ENCODE data around the gene ITK. TPM values are rescaled to one million over a fixed set of nuclear protein-coding genes. Genes with fewer than 3 reads are reported as not detected.

The ITK gene
- total and polyA plus RNA-seq, 4 donors = 0.06 to 0.51 (median 0.45) TPM

DNA sequence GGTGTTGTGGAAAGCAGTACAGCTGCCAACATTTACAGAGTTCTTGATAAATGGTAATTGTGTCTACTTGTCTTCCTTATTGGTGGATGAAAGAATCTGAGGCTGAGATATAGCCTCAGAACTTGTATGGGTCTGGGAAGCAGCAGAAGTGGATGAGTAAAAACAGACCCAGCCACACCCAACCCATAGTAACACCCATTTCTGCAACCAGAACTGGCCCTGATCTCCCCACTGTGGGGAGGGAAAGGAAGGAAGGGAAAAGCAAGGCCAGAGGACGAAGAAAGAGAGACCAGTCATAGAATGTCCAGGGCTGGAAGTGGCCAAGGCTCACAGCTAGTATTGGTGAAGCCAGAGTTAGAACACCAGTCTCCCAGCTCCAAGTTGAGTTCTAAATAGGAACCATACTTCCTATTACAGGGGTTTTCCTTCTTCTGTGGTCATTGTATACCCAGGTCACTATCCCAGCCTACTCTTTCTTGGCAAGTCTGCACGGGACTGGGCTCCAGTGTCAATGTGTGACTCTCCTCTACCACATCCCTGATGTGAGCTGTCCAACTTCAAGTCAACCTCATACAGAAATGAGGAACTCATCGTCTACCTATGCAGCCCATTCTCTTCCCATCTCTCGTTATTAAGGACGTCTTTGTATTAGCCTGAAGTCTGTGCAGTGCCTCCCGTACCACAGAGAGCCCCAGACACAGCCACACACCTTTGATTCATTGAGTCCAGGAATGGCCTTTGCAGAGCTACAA, 35.9 kb downstream of the ITK start:
- 90% methylated on average over 2 of the region's 6 CpGs for WGBS (ENCODE audit: insufficient coverage)
- Histone ChIP-seq H3K9me3 (ENCODE audit: control insufficient read depth, insufficient read depth, low read length) (no peaks in the 10 kb centered on the region), H3K27me3 (ENCODE audit: control insufficient read depth, insufficient read depth, low read length) (no peaks in the 10 kb centered on the region), H3K4me1 (ENCODE audit: control insufficient read depth, insufficient read depth, low read length) (no peaks in the 10 kb centered on the region), H3K4me3 (ENCODE audit: low read depth, low read length) (no peak overlapping the region), H3K36me3 (ENCODE audit: control insufficient read depth, insufficient read depth, low read length) (no peaks in the 10 kb centered on the region), H3K27ac (ENCODE audit: low read depth, low read length) (no peak overlapping the region)
- DNase-seq (ENCODE audit: low read depth in 4 of 6, low spot score in 6 of 6) = no peak

DNA sequence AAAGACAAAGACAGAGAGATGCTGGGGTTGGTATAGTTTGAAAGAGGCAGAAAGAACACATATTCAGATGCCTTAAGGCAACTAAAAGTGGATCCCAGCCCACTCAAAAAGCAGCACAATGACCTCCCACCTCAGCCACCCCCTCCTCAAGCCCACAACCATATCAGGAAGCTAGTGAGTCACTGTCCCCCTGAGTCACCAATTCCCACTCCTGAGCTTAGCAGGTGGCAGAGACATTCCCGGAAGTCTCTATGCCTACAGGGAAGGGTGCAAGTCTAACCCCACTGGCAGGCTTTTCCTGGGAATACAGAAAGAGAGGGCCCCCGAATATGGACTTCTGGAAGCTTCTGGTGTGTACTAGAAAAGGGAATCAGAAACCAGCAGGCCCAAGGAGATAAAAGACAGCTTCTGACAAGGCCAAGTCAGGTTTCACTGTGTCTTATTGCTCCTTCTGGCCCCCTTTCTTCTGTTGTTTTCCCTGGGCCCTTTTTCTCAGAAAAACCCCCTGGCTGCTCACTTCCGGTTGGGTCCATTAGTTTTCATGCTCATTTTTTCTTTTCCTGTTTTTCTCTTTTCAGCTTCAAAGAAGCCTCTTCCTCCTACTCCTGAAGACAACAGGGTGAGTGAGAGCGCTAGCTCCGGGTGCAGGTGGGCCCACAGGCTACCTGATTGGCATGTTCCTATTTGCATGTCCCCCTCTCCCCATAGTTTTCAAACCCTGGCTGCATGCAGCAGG, 36.8 kb downstream of the ITK start:
- Histone ChIP-seq H3K27ac (ENCODE audit: low read depth, low read length) (no peak overlapping the region), H3K4me3 (ENCODE audit: low read depth, low read length) (no peak overlapping the region), H3K9me3 (ENCODE audit: control insufficient read depth, insufficient read depth, low read length) (no peaks in the 10 kb centered on the region), H3K4me1 (ENCODE audit: control insufficient read depth, insufficient read depth, low read length) (no peaks in the 10 kb centered on the region), H3K27me3 (ENCODE audit: control insufficient read depth, insufficient read depth, low read length) (no peaks in the 10 kb centered on the region), H3K36me3 (ENCODE audit: control insufficient read depth, insufficient read depth, low read length) (no peaks in the 10 kb centered on the region)
- DNase-seq (ENCODE audit: low read depth in 4 of 6, low spot score in 6 of 6) = no peak
- 79% methylated on average over 4 of the region's 5 CpGs for WGBS (ENCODE audit: insufficient coverage)

DNA sequence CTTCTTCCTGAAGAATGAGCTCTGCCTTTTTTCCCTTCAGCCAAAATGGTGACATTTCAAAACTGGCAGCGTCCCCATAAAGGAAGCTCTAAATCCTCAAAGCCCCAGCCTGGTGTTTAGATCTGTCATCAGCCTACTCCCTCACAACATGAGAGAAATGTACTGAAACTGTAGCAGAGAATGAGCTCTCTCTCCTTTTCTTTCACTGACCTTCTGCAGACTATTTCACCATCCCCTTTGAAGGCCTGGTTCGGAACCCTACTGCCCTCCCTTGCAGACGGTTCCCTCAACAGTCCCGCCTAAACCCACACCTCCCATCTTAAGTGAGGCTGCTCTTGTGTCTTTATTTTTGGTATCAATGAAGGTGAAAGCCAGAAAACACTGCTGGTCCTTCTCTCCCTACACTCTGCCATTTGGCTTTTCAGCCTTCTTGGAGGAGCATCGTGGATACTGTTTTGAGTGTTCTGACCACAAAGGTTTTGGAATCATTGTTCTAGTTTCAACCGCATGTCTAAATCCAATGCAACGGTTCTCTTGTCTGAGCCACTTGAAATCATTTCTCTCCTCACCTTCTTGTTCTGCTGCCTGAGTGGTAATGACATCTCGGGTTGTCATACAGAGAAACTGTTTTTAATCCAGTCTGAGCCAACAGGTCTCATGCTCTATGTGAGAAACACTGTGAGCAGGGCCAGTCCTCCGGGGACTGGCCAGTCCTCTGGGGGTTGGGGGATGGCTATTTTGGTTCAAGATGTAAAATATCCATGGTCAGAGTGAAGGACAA, 39.0 kb downstream of the ITK start:
- DNase-seq (ENCODE audit: low read depth in 4 of 6, low spot score in 6 of 6) = peak in 1 of 6 donors; percentile 65
- no peak overlapping the region for H3K27ac ChIP-seq (ENCODE audit: low read depth, low read length)
- no peak overlapping the region for H3K4me3 ChIP-seq (ENCODE audit: low read depth, low read length)
- 71% methylated on average over 4 of the region's 9 CpGs for WGBS (ENCODE audit: insufficient coverage)
- H3K36me3 ChIP-seq (ENCODE audit: control insufficient read depth, insufficient read depth, low read length) = no peaks in the 10 kb centered on the region
- no peaks in the 10 kb centered on the region for H3K27me3 ChIP-seq (ENCODE audit: control insufficient read depth, insufficient read depth, low read length)
- no peaks in the 10 kb centered on the region for H3K4me1 ChIP-seq (ENCODE audit: control insufficient read depth, insufficient read depth, low read length)
- no peaks in the 10 kb centered on the region for H3K9me3 ChIP-seq (ENCODE audit: control insufficient read depth, insufficient read depth, low read length)

DNA sequence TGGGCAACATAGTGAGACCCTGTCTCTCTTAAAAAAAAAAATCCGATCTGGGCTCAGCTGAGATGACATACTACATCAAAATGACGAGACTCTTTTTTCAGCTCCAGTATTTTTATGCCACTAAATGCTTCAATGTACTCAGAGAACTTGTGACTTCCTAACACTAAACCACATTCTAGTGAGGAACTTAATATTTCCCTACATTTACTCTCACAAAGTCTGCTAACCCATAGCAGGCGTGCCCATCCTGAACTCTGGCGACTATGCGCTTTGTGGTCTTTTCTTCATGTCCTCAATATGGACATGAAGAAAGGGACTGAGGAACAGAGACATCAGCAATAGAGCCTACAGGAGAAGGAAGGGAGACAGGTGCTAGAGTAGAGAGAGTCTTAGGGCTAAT, 41.3 kb downstream of the ITK start:
- H3K9me3 ChIP-seq (ENCODE audit: control insufficient read depth, insufficient read depth, low read length) = no peaks in the 10 kb centered on the region
- H3K27me3 ChIP-seq (ENCODE audit: control insufficient read depth, insufficient read depth, low read length) = no peaks in the 10 kb centered on the region
- H3K4me1 ChIP-seq (ENCODE audit: control insufficient read depth, insufficient read depth, low read length) = no peaks in the 10 kb centered on the region
- H3K36me3 ChIP-seq (ENCODE audit: control insufficient read depth, insufficient read depth, low read length) = no peaks in the 10 kb centered on the region
- no peak overlapping the region for H3K4me3 ChIP-seq (ENCODE audit: low read depth, low read length)
- no peak overlapping the region for H3K27ac ChIP-seq (ENCODE audit: low read depth, low read length)
- DNase-seq (ENCODE audit: low read depth in 4 of 6, low spot score in 6 of 6) = no peak
- WGBS (ENCODE audit: insufficient coverage) = 93% methylated on average over 4 of the region's 5 CpGs

DNA sequence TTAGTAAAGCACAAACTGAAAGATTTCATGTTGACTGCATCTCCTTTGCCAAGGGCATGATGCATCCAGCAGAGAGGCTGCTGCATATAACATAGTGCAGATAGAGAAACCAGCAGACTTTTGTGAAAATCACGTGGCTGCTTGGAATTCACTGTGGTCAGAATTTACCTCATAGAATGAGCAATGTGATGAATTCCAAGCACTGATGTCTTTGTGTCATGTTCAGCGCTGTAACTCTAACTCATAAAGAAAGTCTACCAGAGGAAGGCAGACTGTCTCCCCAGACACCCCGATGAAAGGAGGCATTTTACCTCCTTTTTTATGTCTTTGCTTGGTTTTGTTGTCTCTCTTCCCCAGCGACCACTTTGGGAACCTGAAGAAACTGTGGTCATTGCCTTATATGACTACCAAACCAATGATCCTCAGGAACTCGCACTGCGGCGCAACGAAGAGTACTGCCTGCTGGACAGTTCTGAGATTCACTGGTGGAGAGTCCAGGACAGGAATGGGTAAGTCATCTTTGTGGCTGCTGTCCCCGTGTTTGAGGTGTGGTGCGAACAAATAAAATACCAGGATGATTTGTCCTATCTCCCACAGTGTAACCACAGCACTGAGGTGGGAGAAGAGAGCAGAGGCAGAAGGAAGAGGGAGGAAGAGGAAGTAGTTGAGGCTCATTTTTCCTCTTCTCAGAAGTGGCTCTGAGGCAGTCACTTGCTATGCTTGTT, 42.0 kb downstream of the ITK start:
- no peak for DNase-seq (ENCODE audit: low read depth in 4 of 6, low spot score in 6 of 6)

DNA sequence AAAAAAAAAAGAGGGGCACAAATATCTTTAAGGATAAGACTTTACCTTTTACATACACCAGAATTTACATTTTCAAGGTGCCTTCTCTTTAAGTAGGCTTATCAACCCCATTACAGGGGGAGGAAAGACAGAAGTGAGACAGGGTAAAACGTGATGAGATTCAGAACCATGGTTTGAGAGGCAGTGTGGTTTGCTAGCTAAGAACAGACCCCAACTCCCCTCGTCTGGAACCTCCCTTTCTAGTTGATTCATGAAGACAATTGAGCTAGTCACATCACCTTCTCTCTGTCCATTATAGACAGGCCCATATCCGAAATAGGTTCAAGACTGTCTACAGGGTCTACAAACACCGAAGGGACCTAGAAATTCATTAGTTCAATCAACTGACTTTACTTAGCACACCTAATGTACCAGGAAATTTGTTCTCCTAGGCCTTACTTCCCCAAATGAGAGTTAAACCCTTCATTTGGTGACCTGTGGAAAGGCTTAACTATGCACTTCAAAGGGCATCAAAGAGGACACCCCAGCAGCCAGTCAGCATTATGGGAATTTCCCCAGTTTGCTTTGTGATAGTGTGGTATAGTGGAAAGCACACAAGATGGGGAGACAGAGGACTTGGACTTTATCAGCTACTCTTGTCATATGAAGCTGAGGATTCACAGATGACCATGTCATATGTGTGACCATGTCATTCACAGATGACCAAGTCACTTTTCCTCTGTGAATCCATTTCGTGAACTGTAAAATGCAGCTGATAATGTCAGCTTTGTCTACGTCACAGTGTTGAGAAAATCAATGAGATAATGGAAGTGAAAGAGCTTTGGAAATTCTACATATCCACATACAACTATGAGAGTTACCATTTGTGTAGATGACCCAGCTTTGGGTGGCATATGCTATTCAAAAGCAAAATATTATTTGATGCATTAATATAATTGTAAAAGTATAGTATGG, 45.1 kb downstream of the ITK start:
- H3K36me3 ChIP-seq (ENCODE audit: control insufficient read depth, insufficient read depth, low read length) = no peaks in the 10 kb centered on the region
- H3K27me3 ChIP-seq (ENCODE audit: control insufficient read depth, insufficient read depth, low read length) = no peaks in the 10 kb centered on the region
- H3K4me1 ChIP-seq (ENCODE audit: control insufficient read depth, insufficient read depth, low read length) = no peaks in the 10 kb centered on the region
- H3K9me3 ChIP-seq (ENCODE audit: control insufficient read depth, insufficient read depth, low read length) = no peaks in the 10 kb centered on the region
- DNase-seq (ENCODE audit: low read depth in 4 of 6, low spot score in 6 of 6) = no peak
- no peak overlapping the region for H3K27ac ChIP-seq (ENCODE audit: low read depth, low read length)
- no peak overlapping the region for H3K4me3 ChIP-seq (ENCODE audit: low read depth, low read length)
- WGBS (ENCODE audit: insufficient coverage) = 96% methylated on average over 3 of the region's 6 CpGs

More for the DNA sequence above, 42.0 kb downstream of the ITK start:
- Histone ChIP-seq H3K36me3 (ENCODE audit: control insufficient read depth, insufficient read depth, low read length) (no peaks in the 10 kb centered on the region), H3K27me3 (ENCODE audit: control insufficient read depth, insufficient read depth, low read length) (no peaks in the 10 kb centered on the region), H3K4me1 (ENCODE audit: control insufficient read depth, insufficient read depth, low read length) (no peaks in the 10 kb centered on the region), H3K27ac (ENCODE audit: low read depth, low read length) (no peak overlapping the region), H3K4me3 (ENCODE audit: low read depth, low read length) (no peak overlapping the region), H3K9me3 (ENCODE audit: control insufficient read depth, insufficient read depth, low read length) (no peaks in the 10 kb centered on the region)
- 79% methylated on average over 4 of the region's 10 CpGs for WGBS (ENCODE audit: insufficient coverage)

DNA sequence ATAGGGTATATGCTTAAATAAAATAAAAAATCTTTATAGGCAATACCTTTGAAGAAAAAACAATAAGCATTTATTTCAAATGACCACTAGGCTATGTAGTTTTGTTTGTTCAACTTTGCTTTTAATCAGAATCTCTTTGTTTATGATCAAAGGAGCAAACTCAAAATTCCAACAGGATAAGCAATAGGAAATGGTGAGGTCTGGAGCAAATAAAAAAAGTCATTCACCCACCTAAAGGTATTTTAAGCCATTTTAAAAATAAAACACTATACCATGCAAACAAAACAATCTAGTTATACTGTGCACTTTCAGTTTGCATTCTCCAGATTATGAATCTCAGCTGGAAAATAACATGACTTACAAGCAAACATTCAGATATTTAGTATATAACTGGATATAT, 50.0 kb downstream of the ITK start:
- H3K36me3 ChIP-seq (ENCODE audit: control insufficient read depth, insufficient read depth, low read length) = no peaks in the 10 kb centered on the region
- no peak overlapping the region for H3K27ac ChIP-seq (ENCODE audit: low read depth, low read length)
- H3K4me3 ChIP-seq (ENCODE audit: low read depth, low read length) = no peak overlapping the region
- DNase-seq (ENCODE audit: low read depth in 4 of 6, low spot score in 6 of 6) = no peak
- H3K27me3 ChIP-seq (ENCODE audit: control insufficient read depth, insufficient read depth, low read length) = no peaks in the 10 kb centered on the region
- H3K4me1 ChIP-seq (ENCODE audit: control insufficient read depth, insufficient read depth, low read length) = no peaks in the 10 kb centered on the region
- H3K9me3 ChIP-seq (ENCODE audit: control insufficient read depth, insufficient read depth, low read length) = no peaks in the 10 kb centered on the region

DNA sequence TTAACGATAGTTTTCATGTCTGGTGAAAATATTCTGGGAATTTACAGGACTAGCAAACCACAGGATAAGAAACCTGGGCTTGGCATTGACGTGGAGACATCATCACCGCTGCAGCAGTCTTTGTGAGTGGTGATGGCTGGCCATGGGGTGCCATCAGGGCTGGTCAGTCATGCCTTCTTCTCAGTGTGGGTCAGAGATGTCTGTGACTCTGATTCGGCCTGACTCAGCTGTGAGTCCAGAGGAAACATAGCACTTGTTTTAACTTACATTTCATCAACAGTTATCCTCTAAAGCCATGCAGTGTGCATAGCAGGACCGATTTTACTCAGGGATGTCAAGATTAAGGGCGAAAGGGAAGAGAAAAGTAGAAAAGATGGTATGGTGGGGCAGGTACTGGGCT, 52.1 kb downstream of the ITK start:
- H3K36me3 ChIP-seq (ENCODE audit: control insufficient read depth, insufficient read depth, low read length) = no peaks in the 10 kb centered on the region
- no peak overlapping the region for H3K4me3 ChIP-seq (ENCODE audit: low read depth, low read length)
- no peaks in the 10 kb centered on the region for H3K4me1 ChIP-seq (ENCODE audit: control insufficient read depth, insufficient read depth, low read length)
- H3K9me3 ChIP-seq (ENCODE audit: control insufficient read depth, insufficient read depth, low read length) = no peaks in the 10 kb centered on the region
- H3K27me3 ChIP-seq (ENCODE audit: control insufficient read depth, insufficient read depth, low read length) = no peaks in the 10 kb centered on the region
- DNase-seq (ENCODE audit: low read depth in 4 of 6, low spot score in 6 of 6) = no peak
- no peak overlapping the region for H3K27ac ChIP-seq (ENCODE audit: low read depth, low read length)
- WGBS (ENCODE audit: insufficient coverage) = 88% methylated on average over 1 of the region's 6 CpGs
